HG03442 (cell line): Measurements from ENCODE around the gene HBEGF.
A peak's percentile ranks its signal among the peaks of the same experiment; 100 is the strongest.
"Not testable (repeated sequence)": the region's sequence is repeated elsewhere in the genome, so short reads cannot be mapped to it uniquely, and the experiment has no call there.

Source experiments
- ATAC-seq: cut with Tn5 transposase; IDR thresholded peaks from one replicate; pipeline ENCODE4 v1.9.1; 2021; ENCODE audit warnings: mild to moderate bottlenecking, moderate library complexity; ENCODE audit not compliant: unreplicated experiment

Gene HBEGF

GRCh38 chr5:140361901-140362300 lies 15.5 kb upstream of the HBEGF start:
- no peak for ATAC-seq

DNA sequence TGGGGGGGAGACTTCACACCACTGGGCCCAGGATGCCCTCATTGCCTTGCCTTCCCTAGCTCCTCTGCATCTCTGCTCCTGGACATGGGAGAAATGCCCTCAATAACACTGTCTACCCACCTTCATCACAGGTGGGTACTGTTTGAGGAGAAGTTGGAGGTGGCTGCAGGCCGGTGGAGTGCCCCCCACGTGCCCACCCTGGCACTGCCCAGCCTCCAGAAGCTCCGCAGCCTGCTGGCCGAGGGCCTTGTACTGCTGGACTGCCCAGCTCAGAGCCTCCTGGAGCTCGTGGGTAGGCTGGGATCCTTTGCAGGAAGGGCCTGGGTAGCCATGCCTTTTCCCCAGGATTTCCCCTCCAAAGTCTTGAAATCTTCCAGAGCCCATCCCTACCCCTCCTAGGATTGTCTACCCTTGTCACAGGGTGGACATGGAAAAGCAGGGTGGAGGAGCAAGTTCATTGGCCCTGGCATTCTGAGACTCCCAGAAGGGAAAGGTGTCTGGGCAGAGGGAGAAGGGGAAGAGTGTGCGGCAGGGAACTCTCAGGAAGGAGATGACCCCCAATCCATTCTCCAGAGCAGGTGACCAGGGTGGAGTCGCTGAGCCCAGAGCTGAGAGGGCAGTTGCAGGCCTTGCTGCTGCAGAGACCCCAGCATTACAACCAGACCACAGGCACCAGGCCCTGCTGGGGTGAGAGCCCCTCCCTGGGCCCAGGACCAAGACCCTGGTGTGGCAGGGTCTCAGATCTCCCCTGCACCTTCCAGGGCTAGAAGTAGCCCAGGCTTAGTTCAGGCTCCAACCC lies 14.5 kb upstream of the HBEGF start:
- ATAC-seq: no peak

DNA sequence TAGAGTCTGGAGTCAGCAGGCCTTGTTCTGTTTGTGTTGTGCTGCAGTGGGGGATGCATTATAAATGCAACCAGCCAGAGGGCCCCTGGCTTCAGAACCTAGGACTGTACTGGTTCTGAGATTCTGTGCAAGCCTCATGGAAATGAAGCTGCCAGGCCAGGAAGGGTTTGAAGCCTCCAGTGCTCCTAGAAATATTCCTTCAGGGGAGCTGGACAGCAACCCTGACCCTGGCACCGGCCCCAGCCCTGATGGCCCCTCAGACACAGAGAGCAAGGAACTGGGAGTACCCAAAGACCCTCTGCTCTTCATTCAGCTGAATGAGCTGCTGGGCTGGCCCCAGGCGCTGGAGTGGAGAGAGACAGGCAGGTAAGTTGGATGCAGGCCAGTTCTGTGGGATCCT lies 13.7 kb upstream of the HBEGF start, which contains the start of gene SLC4A9:
Gene SLC4A9, plus strand, starts transcription at position 94 of the 400 bp plus-strand sequence. Its CDS starts 43 bp downstream, at position 137.
- ATAC-seq: no peak

DNA sequence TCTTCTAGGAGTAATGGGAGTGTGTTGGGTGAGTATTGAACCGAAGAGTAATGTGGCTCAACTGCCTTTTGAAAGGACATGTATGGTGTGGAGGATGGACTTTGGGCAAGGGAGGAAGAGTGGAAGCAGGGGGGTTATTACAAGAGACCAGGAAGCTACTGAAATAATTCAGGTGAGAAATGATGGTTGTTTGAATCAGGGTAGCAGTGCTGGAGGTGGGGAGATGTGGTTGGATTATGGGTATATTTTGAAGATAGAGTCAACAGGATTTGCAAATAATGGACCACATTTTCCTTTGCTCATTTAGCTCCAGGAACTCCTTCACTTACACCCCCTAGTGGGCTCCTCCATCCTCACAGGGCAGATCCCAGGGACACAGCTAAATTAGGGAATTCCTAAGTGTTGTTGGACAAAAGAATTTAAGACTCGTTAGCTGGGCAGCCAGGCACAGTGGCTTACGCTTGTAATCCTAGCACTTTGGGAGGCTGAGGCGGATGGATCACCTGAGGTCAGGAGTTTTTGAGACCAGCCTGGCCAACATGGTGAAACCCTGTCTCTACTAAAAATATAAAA lies 12.4 kb upstream of the HBEGF start:
- ATAC-seq: no peak

- ATAC-seq: peak; percentile 94
These were observed 11.3 kb upstream of the HBEGF start for GRCh38 chr5:140357726-140358093.

DNA sequence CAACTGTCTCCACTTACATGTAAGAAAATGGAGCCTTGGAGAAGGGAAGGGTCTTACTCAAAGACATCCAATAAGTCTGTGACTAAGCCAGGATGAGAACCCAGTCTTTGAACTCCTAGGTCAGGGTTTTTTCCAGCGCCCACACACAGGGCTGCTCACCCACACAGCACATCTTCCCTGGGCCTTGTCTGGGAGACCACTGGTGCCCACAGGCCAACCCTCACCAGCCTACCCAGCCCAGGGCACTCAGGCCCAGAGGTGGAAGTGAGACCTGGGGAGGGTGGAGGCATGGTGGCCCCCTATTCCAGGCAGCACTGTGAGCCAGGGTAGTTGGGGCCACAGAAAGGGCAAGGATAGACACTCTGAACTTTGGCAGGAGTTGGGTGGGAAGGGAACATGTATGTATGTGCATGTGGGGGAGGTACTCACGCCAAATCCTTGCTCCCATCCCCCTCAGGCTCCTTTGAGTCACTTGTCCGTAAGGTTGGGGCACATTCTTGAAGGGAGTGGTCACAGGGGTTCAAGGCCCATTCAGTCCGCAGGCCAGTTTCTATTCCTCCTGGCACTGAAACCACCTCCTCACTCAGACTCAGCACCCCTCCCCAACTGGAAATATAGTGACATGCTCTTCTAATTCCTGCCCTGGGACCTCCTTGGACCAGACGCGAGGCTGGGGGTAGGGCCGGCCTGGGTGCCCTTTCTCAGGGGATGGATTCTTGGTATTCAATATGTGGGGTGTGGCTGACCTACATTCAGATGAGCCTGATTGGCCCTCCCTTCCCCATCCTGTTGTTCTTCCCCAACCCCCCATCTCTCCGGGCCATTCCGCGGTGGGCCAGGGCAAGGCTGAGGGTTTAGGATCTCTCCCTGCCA lies 10.7 kb upstream of the HBEGF start:
- ATAC-seq: peak; percentile 13

- ATAC-seq: no peak
These were observed 9.1 kb upstream of the HBEGF start for GRCh38 chr5:140355546-140355945.

GRCh38 chr5:140351609-140352334 lies 5.4 kb upstream of the HBEGF start:
- ATAC-seq: peak; percentile 71

DNA sequence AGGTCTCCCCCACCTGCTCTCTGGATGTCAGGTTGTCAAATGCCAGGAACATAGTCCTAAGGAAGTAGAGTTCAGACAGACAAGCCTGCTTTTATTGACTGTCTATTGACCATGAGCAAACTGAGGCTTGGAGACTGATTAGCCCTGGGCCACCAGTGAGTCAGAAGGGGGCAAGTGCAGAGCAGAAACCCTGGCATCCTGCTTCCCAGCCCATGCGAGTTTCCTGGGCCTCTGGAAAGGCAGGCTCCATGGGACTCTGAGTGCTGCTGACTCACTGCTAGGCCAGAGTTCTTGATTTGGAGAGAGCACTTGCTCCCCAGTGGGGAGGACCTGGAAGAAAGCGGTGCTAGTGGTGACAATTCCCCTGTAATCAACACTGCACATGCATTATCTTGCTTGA lies 2.8 kb upstream of the HBEGF start:
- no peak for ATAC-seq

GRCh38 chr5:140348104-140348503 lies 1.7 kb upstream of the HBEGF start:
- ATAC-seq: no peak

- ATAC-seq: no peak
These were observed 957 bp upstream of the HBEGF start for GRCh38 chr5:140347360-140347759.

GRCh38 chr5:140345919-140346347 lies 470 bp downstream of the HBEGF start:
- ATAC-seq: peak; percentile 8

GRCh38 chr5:140344683-140345423 lies 1.6 kb downstream of the HBEGF start:
- no peak for ATAC-seq

DNA sequence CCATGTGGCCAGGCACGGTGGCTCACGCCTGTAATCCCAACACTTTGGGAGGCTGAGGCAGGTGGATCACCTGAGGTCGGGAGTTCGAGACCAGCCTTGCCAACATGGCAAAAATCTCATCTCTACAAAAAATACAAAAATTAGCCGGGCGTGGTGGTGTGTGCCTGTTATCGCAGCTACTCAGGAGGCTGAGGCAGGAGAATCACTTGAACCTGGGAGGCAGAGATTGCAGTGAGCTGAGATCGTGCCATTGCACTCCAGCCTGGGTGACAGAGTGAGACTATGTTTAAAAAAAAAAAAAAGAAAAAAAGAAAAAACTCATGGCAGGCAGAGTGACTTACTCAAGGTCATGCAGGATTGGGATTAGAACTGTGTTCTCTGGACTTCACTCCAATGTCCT lies 2.6 kb downstream of the HBEGF start:
- ATAC-seq: not testable (repeated sequence)

DNA sequence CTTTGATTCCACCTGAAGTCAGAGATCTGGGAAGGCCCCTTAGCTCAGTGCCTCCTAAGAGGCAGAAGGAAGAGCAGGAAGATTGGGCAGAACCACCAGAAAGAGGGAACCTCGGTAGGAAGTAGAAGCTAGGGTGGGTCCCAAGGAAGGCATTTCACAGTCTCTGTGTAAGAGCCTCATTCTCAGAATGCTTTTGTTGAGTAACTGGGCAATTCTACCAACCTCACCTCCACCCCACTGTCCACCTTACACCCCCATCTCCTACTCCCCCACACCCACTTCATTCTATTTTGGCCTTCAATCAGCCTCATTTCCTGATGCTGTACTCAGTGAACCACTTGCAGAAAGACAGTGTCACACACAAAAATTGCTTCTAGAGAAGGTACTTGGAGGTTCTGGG lies 3.5 kb downstream of the HBEGF start:
- ATAC-seq: no peak

GRCh38 chr5:140342287-140342686 lies 4.1 kb downstream of the HBEGF start:
- no peak for ATAC-seq

GRCh38 chr5:140341591-140341990 lies 4.8 kb downstream of the HBEGF start:
- ATAC-seq: no peak

DNA sequence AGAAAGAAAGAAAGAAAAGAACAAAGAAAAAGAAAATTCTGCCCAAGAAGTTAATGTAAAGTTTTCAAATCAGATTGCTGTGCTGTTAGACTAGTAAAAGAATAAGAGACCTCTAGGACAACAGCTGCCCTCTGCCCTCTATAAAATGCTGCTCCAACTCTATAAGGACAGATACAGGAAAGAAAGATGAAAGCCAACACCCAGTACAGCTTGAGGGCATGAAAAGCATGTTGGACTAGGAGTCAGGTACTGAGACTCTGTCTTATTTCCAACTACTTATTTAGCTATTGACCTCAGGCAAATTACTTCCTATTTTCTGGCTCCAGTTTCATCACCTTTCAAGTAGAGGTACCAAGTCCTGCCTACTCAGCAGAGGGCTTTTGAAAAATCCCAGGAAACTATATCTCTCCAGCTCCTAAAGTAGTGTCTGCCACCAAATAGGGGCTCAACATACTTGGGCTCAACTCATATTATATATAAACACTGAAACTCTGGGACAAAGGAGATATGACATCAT lies 5.7 kb downstream of the HBEGF start:
- no peak for ATAC-seq

- no peak for ATAC-seq
These were observed 6.8 kb downstream of the HBEGF start for GRCh38 chr5:140339636-140340035.

- no peak for ATAC-seq
These were observed 7.5 kb downstream of the HBEGF start for GRCh38 chr5:140338908-140339307.
